Measurements from ENCODE around the gene MYO1C. TPM values are rescaled to one million over a fixed set of nuclear protein-coding genes. Genes with fewer than 3 reads are reported as not detected.

The MYO1C gene
- total RNA-seq, 1 experiment from 2014 or later, result 73.6 TPM

- H3K4me1 Mint-ChIP-seq, result peaks cover 6% of the 10 kb centered on the region
- POLR2A ChIA-PET, result interaction anchor here (0.6 to 1.3 kb wide), 5 partner anchors 22 to 119 kb away, joined by 3 to 4 read pairs (median 3); no protein-coding TSS in a partner anchor
- H3K4me3 Mint-ChIP-seq, result no peak overlapping the region
- no peak for DNase-seq (ENCODE audit: low spot score)
- H3K27me3 Mint-ChIP-seq (ENCODE audit: low read depth), result no peaks in the 10 kb centered on the region
- H3K36me3 Mint-ChIP-seq, result peaks cover 14% of the 10 kb centered on the region
- ATAC-seq, result no peak
- H3K9me3 Mint-ChIP-seq, result peaks cover 3% of the 10 kb centered on the region; the same call in 1 of the 2 replicates
- TF ChIP-seq IRF2 (CRISPR knock-in tag; IDR thresholded peaks at IDR 0.05; ENCODE audit: borderline replicate concordance, low read depth), result no peak
- TF ChIP-seq NR2C2 (CRISPR knock-in tag; IDR thresholded peaks at IDR 0.05), result no peak
- TF ChIP-seq TEAD1 (CRISPR knock-in tag; IDR thresholded peaks at IDR 0.05), result no peak
- TF ChIP-seq CREM (CRISPR knock-in tag; IDR thresholded peaks at IDR 0.05), result no peak
- no peak for TF ChIP-seq ZNF396 (CRISPR knock-in tag; IDR thresholded peaks at IDR 0.05; ENCODE audit: borderline replicate concordance)
- TF ChIP-seq USF2 (CRISPR knock-in tag; IDR thresholded peaks at IDR 0.05), result no peak
- TF ChIP-seq SOX15 (CRISPR knock-in tag; IDR thresholded peaks at IDR 0.05), result no peak
- TF ChIP-seq ZNF219 (CRISPR knock-in tag; IDR thresholded peaks at IDR 0.05; ENCODE audit: borderline replicate concordance), result no peak
- no peak for TF ChIP-seq JAZF1 (CRISPR knock-in tag; IDR thresholded peaks at IDR 0.05)
- CTCF ChIA-PET, result interaction anchor here (0.5 to 1.1 kb wide), 4 partner anchors 22 to 71 kb away, joined by 3 to 4 read pairs (median 3); no protein-coding TSS in a partner anchor
- H3K27ac Mint-ChIP-seq, result peak overlapping the region; percentile 73; the same call in 1 of the 2 replicates
Observed at GRCh38 chr17:1462164-1463112, 30.0 kb downstream of the MYO1C start.

GRCh38 chr17:1461198-1461944, 31.1 kb downstream of the MYO1C start:
- Mint-ChIP-seq H3K27me3 (ENCODE audit: low read depth) (no peaks in the 10 kb centered on the region; the same call in 1 of the 2 replicates), H3K36me3 (peaks cover 8% of the 10 kb centered on the region), H3K4me3 (no peak overlapping the region), H3K4me1 (peaks cover 13% of the 10 kb centered on the region), H3K27ac (peak overlapping the region; percentile 15; the same call in 1 of the 2 replicates), H3K9me3 (peaks cover 3% of the 10 kb centered on the region; the same call in 1 of the 2 replicates)
- DNase-seq (ENCODE audit: low spot score) (no peak), ATAC-seq (no peak)
- CTCF ChIA-PET, result interaction anchor here (1.1 kb wide), 1 partner anchor 129 kb away, joined by 3 read pairs; no protein-coding TSS in a partner anchor
- POLR2A ChIA-PET, result interaction anchor here (0.6 kb wide), 1 partner anchor 118 kb away, joined by 3 read pairs; no protein-coding TSS in a partner anchor
- TF ChIP-seq ZNF281 (CRISPR knock-in tag; IDR thresholded peaks at IDR 0.05) (no peak), PREB (CRISPR knock-in tag; IDR thresholded peaks at IDR 0.05; ENCODE audit: borderline replicate concordance) (no peak), ZNF423 (CRISPR knock-in tag; IDR thresholded peaks at IDR 0.05) (no peak), SMAD3 (CRISPR knock-in tag; IDR thresholded peaks at IDR 0.05; ENCODE audit: borderline replicate concordance) (no peak), AR (CRISPR knock-in tag; IDR thresholded peaks at IDR 0.05) (no peak), ZNF317 (CRISPR knock-in tag; IDR thresholded peaks at IDR 0.05; ENCODE audit: borderline replicate concordance, low read depth) (no peak), IRF1 (CRISPR knock-in tag; IDR thresholded peaks at IDR 0.05) (no peak), ZNF138 (CRISPR knock-in tag; conservative IDR thresholded peaks at IDR 0.05) (no peak), ZNF396 (CRISPR knock-in tag; IDR thresholded peaks at IDR 0.05; ENCODE audit: borderline replicate concordance) (no peak), RELA (CRISPR knock-in tag; IDR thresholded peaks at IDR 0.05; ENCODE audit: borderline replicate concordance) (no peak), RORB (CRISPR knock-in tag; IDR thresholded peaks at IDR 0.05) (no peak), ERG (CRISPR knock-in tag; IDR thresholded peaks at IDR 0.05) (no peak)

Measured in WTC11 (cell line).